ENCODE measurements around the gene NLGN1.
A peak's percentile ranks its signal among the peaks of the same experiment; 100 is the strongest.

Gene NLGN1

GRCh38 chr3:173567997-173568396 lies 170.5 kb downstream of the NLGN1 start:
- no peak overlapping the region for H3K27ac ChIP-seq
- TF ChIP-seq CTCF (conservative IDR thresholded peaks at IDR 0.05) = no peak

- TF ChIP-seq CTCF (conservative IDR thresholded peaks at IDR 0.05) = no peak
- no peak overlapping the region for H3K27ac ChIP-seq
Observed at GRCh38 chr3:173568623-173569022, 171.1 kb downstream of the NLGN1 start.

GRCh38 chr3:173583496-173583895 lies 186.0 kb downstream of the NLGN1 start:
- no peak for TF ChIP-seq CTCF (conservative IDR thresholded peaks at IDR 0.05)
- H3K27ac ChIP-seq = no peak overlapping the region

GRCh38 chr3:173584093-173584837 lies 186.7 kb downstream of the NLGN1 start:
- H3K27ac ChIP-seq = no peak overlapping the region
- peak; percentile 52 for TF ChIP-seq CTCF (conservative IDR thresholded peaks at IDR 0.05)

- no peak overlapping the region for H3K27ac ChIP-seq
- TF ChIP-seq CTCF (conservative IDR thresholded peaks at IDR 0.05) = no peak
Observed at GRCh38 chr3:173584838-173585831, 187.6 kb downstream of the NLGN1 start.

GRCh38 chr3:173586166-173586565 lies 188.6 kb downstream of the NLGN1 start:
- H3K27ac ChIP-seq = no peak overlapping the region
- no peak for TF ChIP-seq CTCF (conservative IDR thresholded peaks at IDR 0.05)

- TF ChIP-seq CTCF (conservative IDR thresholded peaks at IDR 0.05) = no peak
- H3K27ac ChIP-seq = no peak overlapping the region
Observed at GRCh38 chr3:173587055-173587454, 189.5 kb downstream of the NLGN1 start.
